Stimulated activated CD4-positive, alpha-beta T cell treated with anti-CD3 and anti-CD28 coated beads, Interleukin-15, amount 100 ng/mL, for 48 hours (primary cell): ENCODE data around the gene ATP2C2.
A peak's percentile ranks its signal among the peaks of the same experiment; 100 is the strongest.
"Not testable (repeated sequence)": the region's sequence is repeated elsewhere in the genome, so short reads cannot be mapped to it uniquely, and the experiment has no call there.

ENCODE experiments used
- DNase-seq, 2 donors: peaks; one replicate each; pipeline ENCODE4 v3.0.0-alpha.2; 2020; ENCODE audit warnings: low read depth in 2 of 2

The ATP2C2 gene

GRCh38 chr16:84340325-84341040, 27.9 kb upstream of the ATP2C2 start:
- DNase-seq, result no peak

DNA sequence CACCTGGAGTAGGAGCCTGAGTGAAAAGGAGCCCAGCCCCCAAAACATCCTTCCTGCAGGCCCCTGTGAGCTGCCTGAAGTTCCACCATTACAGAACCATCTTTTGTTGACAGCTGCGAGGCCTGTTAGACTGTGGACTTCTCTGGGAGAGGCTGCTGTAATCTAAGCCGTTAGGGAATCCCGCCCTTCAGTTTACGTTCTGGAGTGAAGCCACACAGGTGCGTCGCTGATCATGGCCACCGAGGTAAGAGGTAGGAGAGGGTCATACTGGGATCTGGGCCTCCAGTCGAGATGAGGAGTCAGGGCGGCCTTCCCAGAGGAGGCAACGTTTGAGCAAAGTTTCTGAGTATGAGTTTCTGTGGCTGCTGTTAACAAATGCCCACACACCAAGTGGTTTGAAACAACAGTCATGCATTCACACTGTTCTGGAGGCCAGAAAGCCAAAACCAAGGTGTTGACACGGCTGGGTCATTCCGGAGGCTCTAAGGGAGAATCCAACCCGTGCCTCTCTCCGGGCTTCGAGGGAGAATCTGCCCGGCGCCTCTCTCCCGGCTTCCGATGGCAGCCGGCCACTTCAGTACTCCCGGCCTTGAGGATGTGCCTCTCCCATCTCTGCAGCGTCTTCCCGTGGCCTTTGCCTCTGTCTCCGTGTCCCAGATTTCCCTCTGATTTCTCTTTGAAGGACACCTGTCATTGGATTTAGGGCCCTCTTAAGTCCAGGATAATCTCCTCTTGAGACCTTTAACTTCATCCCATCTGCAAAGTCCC, 26.6 kb upstream of the ATP2C2 start:
- DNase-seq, result no peak

DNA sequence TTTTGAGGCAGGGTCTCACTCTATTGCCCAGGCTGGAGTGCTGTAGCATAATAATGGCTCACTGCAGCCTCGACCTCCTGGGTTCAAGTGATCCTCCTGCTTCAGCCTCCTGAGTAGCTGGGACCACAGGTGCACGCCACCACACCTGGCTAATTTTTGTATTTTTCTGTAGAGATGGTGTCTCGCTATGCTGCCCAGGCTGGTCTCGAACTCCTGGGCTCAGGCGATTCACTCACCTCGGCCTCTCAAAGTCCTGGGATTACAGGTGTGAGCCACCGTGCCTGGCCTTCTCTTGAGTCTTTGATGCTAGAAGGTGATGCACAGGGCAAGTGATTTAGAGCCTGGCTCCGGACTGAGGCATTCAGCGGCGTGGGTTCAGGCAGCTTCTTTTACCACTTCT, 24.5 kb upstream of the ATP2C2 start:
- DNase-seq, result not testable (repeated sequence)

GRCh38 chr16:84344781-84345180, 23.6 kb upstream of the ATP2C2 start:
- no peak for DNase-seq

DNA sequence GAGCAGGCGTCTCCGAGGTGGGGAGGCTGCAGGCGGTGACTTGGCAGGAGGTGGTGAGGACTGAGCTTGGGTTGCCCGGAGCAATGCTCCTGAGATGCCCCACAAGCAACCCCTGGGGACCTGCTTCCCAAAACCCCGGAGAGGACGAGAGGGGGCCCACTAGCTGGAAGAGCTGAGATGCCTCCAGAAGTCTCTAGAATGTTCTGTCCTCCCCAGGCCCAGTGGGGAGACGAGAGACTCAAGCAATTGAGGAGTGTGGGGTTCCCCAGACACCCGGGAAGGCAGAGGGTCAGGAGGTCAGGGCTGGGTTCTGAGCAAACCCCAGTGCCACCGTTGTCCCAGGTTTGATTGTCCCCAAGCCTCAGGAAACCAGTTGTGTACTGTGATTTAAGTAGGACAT, 21.2 kb upstream of the ATP2C2 start:
- DNase-seq, result no peak

- DNase-seq, result no peak
These were observed 19.9 kb upstream of the ATP2C2 start for GRCh38 chr16:84348386-84348888.

DNA sequence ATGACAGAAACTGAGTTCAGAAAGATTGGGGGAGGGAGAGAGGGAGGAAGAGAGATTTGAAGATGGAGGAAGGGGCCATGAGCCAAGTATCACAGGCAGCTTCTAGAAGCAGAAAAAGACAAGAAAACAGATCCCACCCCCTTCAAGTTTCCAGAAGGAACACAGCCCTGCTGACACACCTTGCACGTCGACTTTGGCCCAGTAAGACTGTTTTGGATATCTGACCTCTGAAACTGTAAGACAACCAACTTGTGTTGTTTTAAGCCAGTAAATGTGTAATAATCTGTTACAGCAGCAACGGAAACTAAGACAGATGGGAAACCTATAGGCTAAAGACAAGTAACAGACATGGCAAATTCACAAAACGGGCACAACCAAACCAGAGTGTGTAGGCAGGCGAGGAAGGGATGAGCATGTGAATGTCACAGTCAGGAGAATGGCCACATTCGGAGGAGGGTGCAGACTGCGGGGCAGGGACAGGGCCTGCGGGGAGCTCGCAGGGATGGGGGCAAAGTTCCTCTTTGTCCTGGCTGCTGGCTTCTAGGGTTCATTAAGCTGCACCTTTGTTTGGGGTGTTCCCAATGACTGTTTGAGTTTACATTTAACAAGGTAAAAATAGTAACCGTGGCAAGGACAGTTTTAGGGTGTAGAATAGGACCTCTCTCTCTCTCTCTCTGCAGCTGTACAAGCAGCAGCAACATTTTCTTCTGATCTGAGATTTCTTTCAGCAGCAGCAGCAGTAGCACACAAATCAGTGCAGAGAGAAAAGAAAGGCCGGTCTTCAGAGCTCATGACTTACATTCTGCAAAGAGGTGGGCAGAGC, 18.3 kb upstream of the ATP2C2 start:
- DNase-seq, result no peak

DNA sequence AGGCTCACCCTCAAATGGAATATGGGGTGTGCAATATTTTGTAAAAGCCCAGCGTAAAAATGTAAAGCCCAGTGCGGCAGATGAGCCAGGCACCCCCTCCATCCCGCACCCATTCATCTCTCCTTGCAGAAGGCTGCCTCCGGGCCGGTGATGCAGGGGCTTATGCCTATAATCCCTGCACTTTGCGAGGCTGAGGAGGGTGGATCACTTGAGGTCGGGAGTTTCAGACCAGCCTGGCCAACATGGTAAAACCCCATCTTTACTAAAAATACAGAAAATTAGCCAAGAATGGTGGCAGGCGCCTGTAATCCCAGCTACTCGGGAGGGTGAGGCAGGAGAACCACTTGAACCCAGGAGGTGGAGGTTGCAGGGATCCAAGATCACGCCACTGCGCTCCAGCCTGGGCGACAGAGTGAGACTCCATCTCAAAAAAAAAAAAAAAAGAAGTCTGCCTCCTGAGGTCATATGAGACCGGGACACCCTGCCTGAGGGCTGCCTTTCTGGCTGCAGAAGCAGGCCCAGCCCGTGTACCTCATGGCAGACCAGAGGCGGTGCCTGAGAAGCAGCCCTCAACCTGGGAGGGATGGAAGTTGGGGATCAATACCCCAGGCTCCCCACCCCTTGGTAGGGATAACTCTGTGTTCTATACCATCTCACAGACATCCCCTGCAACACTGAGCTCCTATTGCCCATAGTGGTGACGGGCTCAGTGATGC, 17.5 kb upstream of the ATP2C2 start:
- no peak for DNase-seq

- DNase-seq, result no peak
These were observed 16.7 kb upstream of the ATP2C2 start for GRCh38 chr16:84351630-84352029.

GRCh38 chr16:84354306-84354705, 14.0 kb upstream of the ATP2C2 start:
- DNase-seq, result no peak

- no peak for DNase-seq
These were observed 13.2 kb upstream of the ATP2C2 start for GRCh38 chr16:84355149-84355548.

GRCh38 chr16:84356176-84356575, 12.2 kb upstream of the ATP2C2 start:
- DNase-seq, result no peak

DNA sequence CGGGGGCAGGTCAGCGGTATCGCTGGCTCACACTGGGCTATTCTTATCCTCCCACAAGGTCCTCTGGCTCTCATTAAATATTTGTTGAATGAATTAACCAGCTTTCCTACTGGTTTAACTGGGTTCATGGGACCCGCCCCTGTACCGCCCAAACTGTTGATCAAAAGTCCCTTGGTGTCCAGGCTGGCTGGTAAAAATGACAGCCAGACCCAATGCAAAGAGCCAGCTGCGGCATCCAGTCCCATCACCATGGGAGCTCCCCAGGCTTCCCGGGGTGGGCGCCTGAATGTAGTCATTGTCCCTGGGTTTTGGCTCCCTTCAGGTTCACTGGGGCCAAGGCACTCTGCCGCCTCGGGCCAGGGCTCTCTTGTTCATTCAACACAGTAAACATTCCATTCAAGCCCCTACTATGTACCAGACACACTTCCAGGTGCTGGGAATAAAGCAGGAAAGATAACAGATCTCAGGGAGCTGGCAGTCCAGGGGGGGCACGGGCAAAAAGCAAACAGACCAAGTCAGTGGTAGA, 11.7 kb upstream of the ATP2C2 start:
- DNase-seq, result no peak

DNA sequence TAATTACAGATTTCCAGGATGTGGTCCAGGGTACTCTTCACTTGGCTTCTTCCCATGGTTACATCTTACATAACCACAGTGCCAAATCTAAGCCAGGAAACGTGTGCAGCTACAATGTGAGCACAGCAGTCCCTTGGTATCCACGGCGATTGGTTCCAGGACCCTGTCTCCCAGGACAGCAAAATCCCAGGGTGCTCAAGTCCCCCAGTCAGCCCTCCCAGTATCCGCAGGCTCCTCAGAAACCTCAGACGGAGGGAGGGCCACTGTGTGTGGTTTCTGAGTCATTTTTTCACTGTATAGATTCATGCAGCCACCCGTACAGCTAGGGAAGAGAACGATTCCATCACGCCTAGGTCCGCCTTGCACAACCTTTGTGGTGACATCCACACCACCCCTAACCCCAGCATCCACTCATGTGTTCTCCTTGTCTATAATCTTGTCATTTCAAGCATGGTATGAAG, 11.1 kb upstream of the ATP2C2 start:
- peak in 1 of 2 donors; percentile 6 for DNase-seq

DNA sequence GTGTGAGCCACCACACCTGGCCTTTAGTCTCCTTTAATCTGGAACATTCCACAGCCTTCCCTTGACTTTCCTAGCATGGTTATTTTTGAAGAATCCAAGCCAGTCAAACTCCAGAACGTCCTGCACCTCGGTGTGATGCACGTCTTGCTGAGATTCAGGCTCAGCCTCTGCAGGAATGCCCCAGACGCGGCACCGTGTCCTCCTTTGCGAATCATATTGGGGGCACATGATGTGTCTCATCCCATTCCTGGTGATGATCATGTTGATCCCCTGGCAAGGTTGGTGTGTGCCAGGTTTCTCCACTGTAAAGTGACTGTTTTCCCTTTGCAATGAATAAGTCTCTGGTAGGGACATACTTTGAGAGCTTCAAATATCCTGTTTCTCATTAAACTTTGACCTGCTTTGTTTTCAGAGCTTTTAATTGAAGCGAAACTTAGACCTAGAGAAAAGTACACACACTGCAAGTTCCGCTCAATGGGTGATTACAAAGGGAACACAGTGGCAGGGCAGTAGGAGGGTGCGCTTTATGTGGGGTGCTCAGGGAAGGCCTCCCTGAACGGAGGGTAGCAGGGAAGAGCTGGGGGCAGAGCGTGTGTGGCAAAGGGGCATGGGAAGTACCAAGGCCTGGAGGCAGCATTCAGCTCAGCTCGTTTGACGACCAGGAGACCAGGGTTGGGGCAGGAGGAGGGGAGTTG, 9.6 kb upstream of the ATP2C2 start:
- DNase-seq, result no peak

- DNase-seq, result no peak
These were observed 9.0 kb upstream of the ATP2C2 start for GRCh38 chr16:84359326-84359725.

DNA sequence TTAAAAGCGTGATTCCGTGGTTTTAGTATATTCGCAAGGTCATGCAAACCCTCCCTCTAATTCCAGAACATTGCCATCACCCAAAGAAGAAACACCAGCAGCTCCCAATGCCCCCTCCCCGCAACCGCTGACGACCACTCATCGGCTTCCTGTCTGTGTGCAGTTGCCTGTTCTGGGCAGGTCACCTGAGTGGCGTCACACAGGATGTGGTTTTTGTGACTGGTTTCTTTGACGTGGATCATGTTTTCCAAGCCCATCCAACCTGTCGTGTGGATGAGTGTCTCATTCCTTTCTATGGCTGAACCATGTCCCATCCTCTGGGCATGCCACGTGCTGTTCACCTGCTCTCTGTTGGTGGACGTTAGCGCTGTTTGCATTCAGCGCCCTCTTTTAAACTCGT, 8.2 kb upstream of the ATP2C2 start:
- peak; percentile 30 to 53 for DNase-seq

GRCh38 chr16:84360748-84361147, 7.6 kb upstream of the ATP2C2 start:
- no peak for DNase-seq

GRCh38 chr16:84361546-84361945, 6.8 kb upstream of the ATP2C2 start:
- no peak for DNase-seq

DNA sequence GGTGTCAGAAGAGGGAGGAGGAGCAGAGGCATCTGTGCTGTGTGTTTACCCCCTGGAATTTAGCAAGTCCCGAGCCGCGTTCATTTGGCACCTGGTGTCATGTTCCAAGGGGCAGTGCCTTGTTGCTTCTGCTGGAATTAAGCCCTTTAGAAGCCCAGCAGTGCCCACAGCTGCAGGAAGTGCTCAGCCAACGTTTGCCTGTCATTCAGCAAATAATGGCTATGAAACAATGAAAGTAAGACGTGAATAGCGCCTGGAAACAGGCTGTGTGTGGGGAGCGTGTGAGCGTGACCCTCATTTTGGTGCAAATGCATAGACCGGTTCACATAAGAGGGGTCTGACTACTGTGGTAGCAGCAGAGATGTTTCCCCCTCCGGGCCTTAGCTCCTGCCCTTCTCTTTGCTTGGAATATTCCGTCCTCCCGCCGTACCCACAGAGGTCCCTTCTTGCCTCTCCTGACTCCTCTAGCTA, 5.8 kb upstream of the ATP2C2 start:
- no peak for DNase-seq

GRCh38 chr16:84366208-84366607, 2.1 kb upstream of the ATP2C2 start:
- no peak for DNase-seq
